ENCODE results near the gene PRUNE1.

PRUNE1 gene

DNA sequence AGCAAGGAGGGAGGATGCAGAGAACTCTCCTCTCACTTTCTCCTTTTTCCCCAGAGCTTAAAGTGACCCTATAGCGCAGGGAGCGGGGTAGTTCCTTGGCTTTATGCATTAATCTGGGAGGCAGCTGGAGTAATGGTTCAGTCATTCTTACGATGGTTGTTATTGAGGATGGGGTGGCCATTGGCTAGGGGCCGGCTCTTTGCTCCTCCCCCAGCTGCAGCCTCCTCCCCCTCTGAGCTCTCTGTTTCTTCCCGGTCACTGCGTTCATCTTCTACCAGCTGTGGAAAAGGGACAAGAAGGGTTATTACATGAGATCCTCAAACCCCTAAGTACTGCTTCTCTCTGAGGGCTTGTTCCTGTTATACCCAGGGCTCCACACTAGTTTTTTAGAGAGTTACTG lies 42.2 kb upstream of the PRUNE1 start:
- TF ChIP-seq, protein P1, sequence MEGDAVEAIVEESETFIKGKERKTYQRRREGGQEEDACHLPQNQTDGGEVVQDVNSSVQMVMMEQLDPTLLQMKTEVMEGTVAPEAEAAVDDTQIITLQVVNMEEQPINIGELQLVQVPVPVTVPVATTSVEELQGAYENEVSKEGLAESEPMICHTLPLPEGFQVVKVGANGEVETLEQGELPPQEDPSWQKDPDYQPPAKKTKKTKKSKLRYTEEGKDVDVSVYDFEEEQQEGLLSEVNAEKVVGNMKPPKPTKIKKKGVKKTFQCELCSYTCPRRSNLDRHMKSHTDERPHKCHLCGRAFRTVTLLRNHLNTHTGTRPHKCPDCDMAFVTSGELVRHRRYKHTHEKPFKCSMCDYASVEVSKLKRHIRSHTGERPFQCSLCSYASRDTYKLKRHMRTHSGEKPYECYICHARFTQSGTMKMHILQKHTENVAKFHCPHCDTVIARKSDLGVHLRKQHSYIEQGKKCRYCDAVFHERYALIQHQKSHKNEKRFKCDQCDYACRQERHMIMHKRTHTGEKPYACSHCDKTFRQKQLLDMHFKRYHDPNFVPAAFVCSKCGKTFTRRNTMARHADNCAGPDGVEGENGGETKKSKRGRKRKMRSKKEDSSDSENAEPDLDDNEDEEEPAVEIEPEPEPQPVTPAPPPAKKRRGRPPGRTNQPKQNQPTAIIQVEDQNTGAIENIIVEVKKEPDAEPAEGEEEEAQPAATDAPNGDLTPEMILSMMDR (IDR thresholded peaks at IDR 0.05; ENCODE audit: low read depth, low read length), result no peak
- no peak for DNase-seq (ENCODE audit: extremely low read depth, low read depth)

DNA sequence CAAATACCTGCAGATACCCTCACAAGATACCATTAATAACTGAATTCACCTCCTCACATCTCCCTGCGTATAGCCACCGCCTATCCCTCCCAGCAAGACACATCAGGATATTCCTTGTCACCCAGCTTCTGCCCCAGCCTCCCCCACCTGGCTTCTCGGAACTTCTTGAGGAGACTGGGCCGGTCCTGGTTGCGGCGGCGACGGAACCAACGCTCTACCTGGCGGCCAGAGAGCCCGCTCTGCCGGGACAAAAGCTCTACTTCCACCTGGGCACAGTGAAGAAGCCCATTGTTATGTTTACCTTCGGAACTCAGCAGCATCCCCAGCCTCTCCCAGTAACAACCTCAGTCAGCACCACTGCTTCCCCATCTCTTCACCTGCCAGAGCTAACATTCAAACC lies 40.3 kb upstream of the PRUNE1 start:
- TF ChIP-seq, protein P1 (IDR thresholded peaks at IDR 0.05; ENCODE audit: low read depth, low read length), result no peak
- no peak for DNase-seq (ENCODE audit: extremely low read depth, low read depth)

DNA sequence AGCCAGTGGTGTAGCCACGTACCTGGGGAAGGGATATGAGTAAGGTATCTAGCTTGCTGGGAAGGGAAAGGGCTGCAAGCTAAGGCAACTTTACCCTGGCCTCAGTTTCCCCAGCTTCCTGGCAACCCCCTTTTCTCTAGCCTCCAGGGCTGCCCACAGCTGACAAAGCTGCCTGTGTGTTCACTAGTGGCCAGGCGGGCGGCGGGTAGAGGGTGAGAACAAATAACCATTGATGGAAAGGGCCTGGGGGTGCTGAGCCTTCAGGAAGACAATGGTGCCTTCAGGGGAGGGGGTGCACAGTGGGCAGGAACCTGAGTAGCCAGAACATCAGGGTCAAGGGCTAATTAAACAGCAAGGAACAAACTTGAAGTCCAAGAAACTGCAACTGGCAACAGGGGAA lies 39.8 kb upstream of the PRUNE1 start:
- TF ChIP-seq, protein P1 (IDR thresholded peaks at IDR 0.05; ENCODE audit: low read depth, low read length), result no peak
- DNase-seq (ENCODE audit: extremely low read depth, low read depth), result no peak

DNA sequence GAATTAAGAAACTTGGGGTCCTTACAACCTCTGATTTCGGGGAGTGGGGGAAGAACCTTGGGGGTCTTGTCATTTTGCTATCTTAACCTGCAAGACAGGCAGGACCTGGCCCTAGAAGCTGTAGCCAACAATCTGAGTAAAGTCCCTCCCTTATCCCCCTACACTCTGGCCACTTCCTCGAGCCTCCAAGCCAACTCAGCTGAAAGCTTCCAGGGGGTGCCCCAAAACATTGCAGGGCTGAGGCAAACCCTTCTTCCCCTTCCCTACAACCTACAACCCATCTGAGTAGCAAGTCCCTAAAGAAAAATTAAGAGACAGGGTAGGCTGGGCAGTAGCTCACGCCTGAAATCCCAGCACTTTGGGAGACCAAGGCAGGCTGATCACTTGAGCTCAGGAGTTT lies 38.6 kb upstream of the PRUNE1 start:
- DNase-seq (ENCODE audit: extremely low read depth, low read depth), result no peak
- TF ChIP-seq, protein P1 (IDR thresholded peaks at IDR 0.05; ENCODE audit: low read depth, low read length), result no peak

DNA sequence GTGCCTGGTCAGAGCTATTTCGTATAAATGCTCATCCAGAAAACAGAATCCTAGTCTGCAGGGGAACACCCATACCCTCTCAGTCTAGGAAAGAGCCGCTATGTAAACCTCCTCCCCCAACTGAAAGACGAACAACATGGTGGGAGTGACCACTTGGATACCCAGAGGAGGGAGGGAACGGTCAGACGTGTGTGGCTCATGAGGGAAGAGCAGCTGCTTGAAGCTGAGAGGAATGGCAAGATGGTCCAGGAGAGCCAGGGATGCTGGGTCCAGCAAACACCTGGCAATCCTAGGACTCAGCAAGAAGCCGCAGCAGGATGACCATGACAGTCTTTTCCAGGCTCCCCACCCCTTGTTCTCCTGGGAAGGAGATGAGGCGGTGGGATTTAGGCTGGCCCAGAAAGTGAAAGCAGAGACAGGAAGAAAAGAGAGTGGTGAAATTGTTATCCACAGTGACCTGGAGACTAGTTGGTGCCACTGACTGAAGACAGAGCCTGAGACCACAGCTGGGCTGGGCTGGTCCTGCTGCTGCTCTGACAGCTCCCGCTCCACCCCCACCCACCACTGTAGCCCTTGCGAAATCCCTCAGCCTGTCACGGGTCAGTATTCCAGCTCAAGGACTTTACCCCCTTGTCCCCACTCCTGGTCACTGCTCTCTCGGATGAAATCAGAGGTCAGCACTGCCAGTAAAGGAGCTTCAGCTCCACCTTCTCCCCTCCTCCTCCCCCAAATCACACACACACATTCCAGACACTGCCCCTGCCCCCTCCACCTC lies 37.3 kb upstream of the PRUNE1 start:
- no peak for DNase-seq (ENCODE audit: extremely low read depth, low read depth)
- TF ChIP-seq, protein P1 (IDR thresholded peaks at IDR 0.05; ENCODE audit: low read depth, low read length), result no peak

DNA sequence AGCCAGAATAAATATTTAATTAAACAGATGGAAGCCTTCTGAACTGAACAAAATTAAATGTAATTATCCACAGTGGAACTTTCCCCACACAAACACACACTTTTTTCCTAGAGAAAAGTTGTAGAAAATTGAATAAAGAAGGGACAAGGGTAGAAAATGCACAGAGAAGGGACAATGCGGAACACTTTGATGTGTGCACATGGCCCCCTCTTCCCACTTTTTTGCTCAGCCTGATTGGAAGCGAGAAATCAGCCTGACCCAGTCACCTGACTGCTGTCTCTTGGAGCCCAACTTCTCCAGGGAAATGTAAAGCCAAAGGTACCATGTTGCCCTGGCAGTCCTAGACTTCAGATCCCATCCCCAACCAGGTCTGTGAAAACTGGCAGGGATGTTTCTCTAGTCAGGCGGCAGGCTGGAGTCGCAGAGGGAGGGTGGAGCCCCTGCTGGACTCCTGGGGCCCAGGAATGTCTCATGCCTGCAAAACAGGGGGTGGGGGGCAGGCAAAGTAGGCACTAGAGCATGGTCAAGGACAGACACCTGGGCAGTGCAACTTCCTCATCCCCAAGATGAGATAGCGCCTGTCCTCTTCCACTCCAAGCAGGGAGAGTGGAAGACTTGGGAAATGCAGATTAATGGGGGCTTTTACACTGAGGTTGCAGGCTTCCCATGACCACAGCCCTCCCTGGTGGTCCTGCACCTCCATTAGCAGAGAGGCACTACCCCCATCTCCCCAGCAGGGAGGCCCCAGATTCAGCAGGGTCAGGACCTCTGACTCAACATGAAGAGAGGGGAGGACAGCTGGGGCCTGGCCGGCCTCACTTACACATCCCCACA lies 36.4 kb upstream of the PRUNE1 start:
- TF ChIP-seq, protein P1 (IDR thresholded peaks at IDR 0.05; ENCODE audit: low read depth, low read length), result no peak
- DNase-seq (ENCODE audit: extremely low read depth, low read depth), result no peak

DNA sequence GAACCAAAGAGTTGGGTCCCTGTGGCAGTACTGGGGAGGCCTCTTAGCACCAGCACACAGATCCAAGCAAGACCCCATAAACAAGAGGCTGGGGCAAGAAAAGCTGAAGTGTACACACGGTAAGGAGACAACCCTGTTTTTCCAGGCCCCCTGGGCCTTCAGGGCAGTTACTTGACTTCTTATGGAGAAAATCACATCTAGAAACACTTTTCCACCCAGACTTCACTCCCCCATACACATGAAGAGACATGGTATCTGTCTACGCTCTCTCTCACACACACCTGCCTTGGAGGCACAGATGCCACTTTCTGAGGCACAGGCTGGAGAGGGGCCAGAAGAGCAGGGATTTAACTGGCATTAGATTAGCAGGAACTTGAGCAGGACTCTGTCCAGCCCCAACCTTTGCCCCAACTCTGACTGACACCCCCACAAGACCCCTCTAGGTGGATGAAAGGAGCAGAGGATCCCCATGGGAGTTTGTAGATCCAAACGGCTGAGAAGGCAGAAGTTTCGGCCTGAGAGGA lies 35.8 kb upstream of the PRUNE1 start:
- TF ChIP-seq, protein P1 (IDR thresholded peaks at IDR 0.05; ENCODE audit: low read depth, low read length), result no peak
- DNase-seq (ENCODE audit: extremely low read depth, low read depth), result no peak
